GM18517 (cell line): ENCODE data around the gene ST8SIA3.
"Not testable (repeated sequence)": the region's sequence is repeated elsewhere in the genome, so short reads cannot be mapped to it uniquely, and the experiment has no call there.

Experiments used
- ATAC-seq: cut with Tn5 transposase; IDR thresholded peaks from one replicate; pipeline ENCODE4 v1.9.1; 2021; ENCODE audit warnings: mild to moderate bottlenecking, moderate library complexity; ENCODE audit not compliant: unreplicated experiment

Gene ST8SIA3

GRCh38 chr18:57362714-57363113, 10.4 kb downstream of the ST8SIA3 start:
- no peak for ATAC-seq

- ATAC-seq = no peak
These were observed 12.1 kb downstream of the ST8SIA3 start for GRCh38 chr18:57364460-57364859.

- ATAC-seq = no peak
These were observed 14.2 kb downstream of the ST8SIA3 start for GRCh38 chr18:57366528-57367081.

- ATAC-seq = no peak
These were observed 20.1 kb downstream of the ST8SIA3 start for GRCh38 chr18:57372444-57372843.

GRCh38 chr18:57373017-57373416, 20.7 kb downstream of the ST8SIA3 start:
- ATAC-seq = no peak

GRCh38 chr18:57376503-57376902, 24.1 kb downstream of the ST8SIA3 start:
- no peak for ATAC-seq

- no peak for ATAC-seq
These were observed 36.9 kb downstream of the ST8SIA3 start for GRCh38 chr18:57389271-57389670.

GRCh38 chr18:57390044-57390443, 37.7 kb downstream of the ST8SIA3 start:
- ATAC-seq = no peak

- ATAC-seq = not testable (repeated sequence)
These were observed 42.4 kb downstream of the ST8SIA3 start for GRCh38 chr18:57394749-57395148.

GRCh38 chr18:57396831-57397230, 44.5 kb downstream of the ST8SIA3 start:
- not testable (repeated sequence) for ATAC-seq

GRCh38 chr18:57397440-57398132, 45.2 kb downstream of the ST8SIA3 start:
- no peak for ATAC-seq

GRCh38 chr18:57404345-57404744, 52.0 kb downstream of the ST8SIA3 start:
- ATAC-seq = no peak

GRCh38 chr18:57409650-57410049, 57.3 kb downstream of the ST8SIA3 start:
- ATAC-seq = no peak

- ATAC-seq = no peak
These were observed 58.4 kb downstream of the ST8SIA3 start for GRCh38 chr18:57410749-57411148.

GRCh38 chr18:57416542-57416941, 64.2 kb downstream of the ST8SIA3 start:
- ATAC-seq = no peak
